Activated CD8-positive, alpha-beta memory T cell treated with anti-CD3 and anti-CD28 coated beads, Interleukin-2, amount 50 U/mL, for 1 hour (primary cell): ENCODE results near the gene TMEM131.
"Not testable (repeated sequence)": the region's sequence is repeated elsewhere in the genome, so short reads cannot be mapped to it uniquely, and the experiment has no call there.

Source experiments
- DNase-seq: peaks from one replicate; pipeline ENCODE4 v3.0.0-alpha.2; 2020; ENCODE audit errors: extremely low read depth

The TMEM131 gene

DNA sequence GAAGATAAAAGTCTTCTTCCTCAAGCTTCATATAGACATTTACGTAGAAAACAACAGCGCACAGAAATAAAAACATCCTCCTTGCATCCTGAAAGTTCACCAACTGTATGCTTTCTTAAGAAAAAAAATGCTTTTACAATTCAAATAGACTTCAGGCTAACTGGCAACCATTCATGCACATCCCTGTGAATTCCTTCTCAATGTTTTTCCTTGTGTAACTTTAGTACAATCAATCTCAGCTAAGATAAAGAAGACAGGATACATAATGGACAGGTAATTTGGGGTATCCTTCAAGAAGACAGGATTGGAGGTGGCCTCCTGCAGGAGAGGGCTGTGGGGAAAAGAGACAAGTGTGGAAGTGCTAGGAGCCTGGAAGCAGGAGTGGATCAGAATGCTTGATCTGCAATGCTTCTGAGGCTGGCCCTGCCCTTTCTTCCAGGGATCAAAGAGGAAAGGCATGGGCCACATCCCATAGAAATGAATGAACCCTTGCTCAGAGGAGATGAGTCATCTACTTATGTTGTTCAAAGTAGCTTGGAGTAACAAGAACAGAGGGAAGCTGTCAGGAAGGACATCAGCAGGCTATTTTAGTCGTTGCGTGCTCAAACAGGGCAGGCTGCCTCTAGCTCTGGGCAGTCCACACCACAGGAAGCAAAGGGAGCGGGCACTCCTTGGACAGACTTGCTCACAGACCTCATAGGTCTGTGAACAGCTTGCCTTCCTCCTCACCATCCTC is 126.6 kb downstream of the TMEM131 start:
- no peak for DNase-seq

GRCh38 chr2:97863829-97864228 is 131.9 kb downstream of the TMEM131 start:
- no peak for DNase-seq

GRCh38 chr2:97861177-97861576 is 134.6 kb downstream of the TMEM131 start:
- no peak for DNase-seq

DNA sequence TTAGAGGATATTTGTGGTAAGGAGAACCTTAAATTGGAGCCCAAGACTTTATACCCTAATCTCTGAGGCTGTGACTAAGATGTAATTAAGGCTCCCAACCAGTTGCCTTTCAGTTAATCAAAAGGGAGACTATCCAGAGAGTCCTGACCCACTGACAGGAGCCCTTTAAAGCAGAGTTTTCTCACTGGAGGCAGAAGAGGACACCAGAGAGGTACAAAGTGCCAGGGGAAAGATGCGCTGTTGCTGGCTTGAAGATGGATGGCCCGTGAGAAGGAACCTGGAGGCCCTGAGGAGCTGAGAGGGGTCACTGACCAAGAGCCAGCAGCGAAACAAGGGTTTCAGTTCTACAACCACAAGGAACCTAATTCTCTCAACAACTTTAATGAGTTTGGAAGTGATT is 137.3 kb downstream of the TMEM131 start:
- no peak for DNase-seq

GRCh38 chr2:97857553-97857952 is 138.2 kb downstream of the TMEM131 start:
- no peak for DNase-seq

GRCh38 chr2:97853057-97853456 is 142.7 kb downstream of the TMEM131 start:
- DNase-seq, result not testable (repeated sequence)

DNA sequence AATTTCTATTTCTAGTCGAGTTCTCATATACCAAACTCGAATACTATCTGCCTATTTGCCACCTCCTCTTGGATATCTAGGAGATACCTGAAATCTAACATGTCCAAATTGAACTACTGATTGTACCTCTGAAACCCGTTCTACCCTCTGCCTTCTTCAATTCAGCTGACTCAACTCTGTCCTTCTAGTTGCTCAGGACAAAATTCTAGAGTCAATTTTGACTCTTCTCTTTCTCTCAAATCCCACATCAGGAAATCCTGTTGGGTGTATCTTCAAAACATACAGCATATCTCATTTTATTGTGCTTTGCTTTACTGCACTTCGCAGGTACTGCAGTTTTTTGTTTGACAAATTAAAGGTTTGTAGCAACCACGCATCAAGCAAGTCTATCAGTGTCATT is 144.6 kb downstream of the TMEM131 start:
- no peak for DNase-seq

GRCh38 chr2:97849881-97850528 is 145.7 kb downstream of the TMEM131 start:
- DNase-seq, result no peak

DNA sequence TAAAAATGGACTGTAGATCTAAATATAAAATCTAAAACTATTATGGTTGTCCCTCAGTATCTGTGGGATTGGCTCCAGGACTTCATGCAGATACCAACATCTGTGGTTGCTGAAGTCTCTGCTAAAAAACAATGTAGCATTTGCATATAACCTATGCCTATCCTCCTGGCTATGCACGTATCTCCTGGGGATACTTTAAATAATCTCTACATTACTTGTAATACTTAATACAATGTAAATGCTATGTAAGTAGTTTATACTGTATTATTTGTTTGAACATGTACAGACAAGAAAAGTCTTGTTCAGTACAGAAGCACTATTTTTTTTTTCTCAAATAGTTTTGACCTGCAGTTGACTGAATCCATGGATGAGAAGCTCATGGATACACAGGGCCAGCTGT is 147.4 kb downstream of the TMEM131 start:
- no peak for DNase-seq

DNA sequence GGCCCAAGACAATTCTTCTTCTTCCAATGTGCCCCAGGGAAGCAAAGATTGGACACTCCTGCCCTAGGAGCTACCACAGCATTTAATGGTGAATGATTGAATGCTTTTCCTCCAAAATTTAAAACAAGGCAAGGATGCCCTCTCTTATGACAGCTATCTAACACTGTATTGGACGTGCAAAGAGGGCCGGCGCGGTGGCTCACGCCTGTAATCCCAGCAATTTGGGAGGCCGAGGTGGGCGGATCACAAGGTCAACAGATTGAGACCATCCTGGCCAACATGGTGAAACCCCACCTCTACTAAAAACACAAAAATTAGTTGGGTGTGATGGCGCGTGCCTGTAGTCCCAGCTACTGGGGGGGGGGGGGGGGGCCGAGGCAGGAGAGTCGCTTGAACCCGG is 149.0 kb downstream of the TMEM131 start:
- not testable (repeated sequence) for DNase-seq

DNA sequence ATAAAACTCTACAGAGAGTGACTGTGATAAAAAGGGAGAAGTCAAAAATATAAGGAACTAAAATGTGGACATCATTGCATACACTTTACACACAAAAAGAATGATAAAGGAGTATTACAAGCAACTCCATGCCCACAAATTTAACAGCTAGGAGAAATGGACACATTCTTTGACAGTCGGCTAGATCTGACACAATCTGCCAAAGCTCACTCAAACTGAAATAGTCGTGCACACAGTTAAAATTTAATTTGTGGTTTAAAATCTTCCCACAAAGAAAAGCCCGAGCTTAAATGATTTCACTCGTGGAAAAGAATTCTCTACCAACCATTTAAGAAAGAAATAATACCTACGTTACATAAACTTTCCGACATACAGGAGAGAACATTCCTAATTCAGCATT is 149.9 kb downstream of the TMEM131 start:
- no peak for DNase-seq

GRCh38 chr2:97845133-97845532 is 150.6 kb downstream of the TMEM131 start:
- no peak for DNase-seq

- no peak for DNase-seq
These were observed 151.4 kb downstream of the TMEM131 start for GRCh38 chr2:97844311-97844859.

DNA sequence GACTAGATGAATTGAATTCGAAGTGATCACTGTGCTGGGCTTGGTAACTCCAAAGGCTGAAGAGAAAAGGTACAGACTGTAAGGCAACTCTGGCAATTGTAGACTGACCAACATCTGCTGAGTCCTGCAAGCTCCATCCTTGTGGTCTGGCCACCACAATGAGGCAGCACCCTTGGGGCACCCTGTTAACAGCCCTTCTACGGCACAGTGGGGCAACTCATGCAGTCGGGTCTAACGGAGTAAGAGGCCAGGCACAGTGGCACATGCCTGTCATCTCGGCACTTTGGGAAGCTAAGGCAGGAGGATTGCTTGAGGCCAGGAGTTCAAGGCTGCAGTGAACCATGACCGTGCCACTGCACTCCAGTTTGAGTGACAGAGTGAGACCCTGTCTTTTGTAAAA is 155.6 kb downstream of the TMEM131 start:
- DNase-seq, result no peak

DNA sequence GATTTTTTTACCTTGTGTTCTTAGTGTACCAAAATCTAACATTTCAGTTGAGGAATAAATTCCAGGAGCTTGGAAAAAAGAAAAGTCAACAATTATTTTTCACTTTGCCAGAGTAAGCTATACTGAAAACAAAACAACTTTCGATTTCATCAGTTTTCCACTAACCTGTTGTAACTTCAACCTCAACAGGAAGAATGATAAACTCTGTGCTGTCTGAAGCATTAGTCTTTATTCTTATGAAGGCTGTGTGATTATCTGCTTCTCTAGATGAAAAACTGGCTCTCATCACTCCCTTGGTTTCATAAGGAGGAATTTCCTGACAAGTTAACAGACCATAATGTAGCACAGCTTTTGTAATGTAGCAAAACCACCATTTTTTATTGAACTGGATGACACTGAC is 161.1 kb downstream of the TMEM131 start:
- no peak for DNase-seq

DNA sequence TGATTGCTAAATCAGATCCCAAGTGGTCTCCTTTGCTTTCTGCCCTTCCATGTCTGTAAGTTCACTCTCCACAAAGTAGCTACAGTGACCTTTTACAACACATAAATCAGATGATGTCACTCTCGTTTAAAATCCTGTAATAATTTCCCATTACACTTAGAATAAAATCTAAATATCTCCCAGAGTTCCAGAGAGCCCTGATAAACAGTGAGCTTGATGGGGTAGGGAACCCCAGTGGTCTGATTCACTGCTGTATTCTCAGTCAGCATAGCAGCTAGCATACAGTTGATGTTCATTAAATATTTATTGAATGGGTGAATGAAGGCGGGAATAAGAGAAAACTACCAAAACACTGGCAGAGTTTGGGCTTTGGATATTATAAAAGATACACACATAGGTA is 164.6 kb downstream of the TMEM131 start:
- DNase-seq, result no peak

GRCh38 chr2:97829255-97829654 is 166.5 kb downstream of the TMEM131 start:
- not testable (repeated sequence) for DNase-seq

DNA sequence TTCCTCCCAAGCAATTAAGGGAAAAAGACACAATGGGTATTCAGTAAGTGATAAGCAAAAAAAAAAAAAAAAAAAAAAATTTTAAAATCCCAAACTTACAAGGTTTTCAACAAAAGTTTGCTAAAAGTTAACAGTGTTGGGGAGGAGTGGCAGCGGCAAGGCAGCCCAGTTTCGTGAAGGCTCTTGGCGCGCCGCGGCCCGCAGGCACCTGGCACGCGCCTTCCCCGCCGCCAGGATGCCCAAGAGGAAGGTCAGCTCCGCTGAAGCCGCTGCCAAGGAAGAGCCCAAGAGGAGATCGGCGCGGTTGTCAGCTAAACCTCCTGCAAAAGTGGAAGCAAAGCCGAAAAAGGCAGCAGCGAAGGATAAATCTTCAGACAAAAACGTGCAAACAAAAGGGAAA is 168.7 kb downstream of the TMEM131 start:
- DNase-seq, result not testable (repeated sequence)

DNA sequence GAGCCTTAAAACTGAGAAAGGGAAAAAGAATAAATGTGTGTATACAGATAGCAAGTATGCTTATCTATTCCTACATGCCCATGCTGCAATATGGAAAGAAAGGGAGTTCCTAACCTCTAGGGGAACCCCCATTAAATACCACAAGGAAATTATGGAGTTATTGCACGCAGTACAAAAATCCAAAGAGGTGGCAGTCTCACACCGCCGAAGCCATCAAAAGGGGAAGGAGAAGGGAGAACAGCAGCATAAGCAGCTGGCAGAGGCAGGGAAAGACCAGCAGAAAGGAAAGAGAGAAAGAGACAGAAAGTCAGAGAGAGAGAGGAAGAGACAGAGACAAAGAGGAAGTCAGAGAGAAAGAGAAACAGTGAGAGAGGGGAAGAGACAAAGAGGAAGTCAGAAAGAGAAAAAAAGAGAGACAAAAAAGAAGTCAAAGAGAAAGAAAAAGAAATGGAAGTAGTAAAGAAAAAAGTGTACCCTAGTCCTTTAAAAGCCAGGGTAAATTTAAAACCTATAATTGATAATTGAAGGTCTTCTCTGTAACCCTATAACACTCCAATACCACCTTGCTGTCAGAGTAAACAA is 169.4 kb downstream of the TMEM131 start:
- DNase-seq, result not testable (repeated sequence)

GRCh38 chr2:97824011-97824410 is 171.7 kb downstream of the TMEM131 start:
- not testable (repeated sequence) for DNase-seq

DNA sequence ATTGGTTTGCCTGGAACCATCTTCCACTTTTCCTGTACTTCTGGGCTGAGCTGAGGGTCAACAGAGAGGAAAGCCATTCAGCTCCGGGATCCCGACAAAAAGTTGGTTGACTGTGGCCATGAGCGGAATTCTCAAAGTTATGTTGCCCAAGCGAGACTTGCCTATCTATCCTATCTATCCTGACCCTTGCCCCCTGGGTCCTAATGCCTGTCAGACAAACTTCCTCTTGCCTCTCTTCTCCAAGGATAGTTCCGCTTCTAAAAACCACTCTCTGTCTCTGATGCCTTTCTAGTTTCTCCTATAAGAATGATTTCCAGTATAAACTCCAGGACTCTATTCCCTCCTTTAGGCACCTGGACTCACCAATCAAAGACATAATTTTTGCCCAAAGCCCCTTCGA is 173.9 kb downstream of the TMEM131 start:
- DNase-seq, result not testable (repeated sequence)

- no peak for DNase-seq
These were observed 176.0 kb downstream of the TMEM131 start for GRCh38 chr2:97819754-97820153.

DNA sequence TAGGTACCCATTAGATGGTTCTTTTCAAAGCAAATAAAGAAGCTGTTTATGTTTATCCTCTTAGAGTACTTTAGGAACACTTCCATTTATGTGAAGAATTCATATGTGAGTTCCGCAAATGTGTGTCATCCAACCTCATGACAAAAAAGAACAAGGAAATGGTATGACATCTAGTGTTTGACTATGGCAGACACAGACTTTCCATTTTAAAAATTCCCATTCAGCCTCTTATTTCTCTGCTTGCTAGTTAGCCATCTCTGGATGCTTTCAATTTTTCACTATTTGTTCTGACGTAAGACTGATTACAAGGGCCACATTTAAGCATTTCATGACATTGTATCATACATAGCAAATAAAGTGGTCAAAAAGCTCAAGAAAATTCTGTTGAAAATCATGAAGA is 179.3 kb downstream of the TMEM131 start:
- DNase-seq, result no peak
